Amniotic epithelial cell (primary cell): Measurements from ENCODE around the gene ATXN7L3B.

Experiments used
- DNase-seq: peaks from one replicate; pipeline ENCODE4 v3.0.0-alpha.2; 2010; ENCODE audit warnings: low read depth

The ATXN7L3B gene

DNA sequence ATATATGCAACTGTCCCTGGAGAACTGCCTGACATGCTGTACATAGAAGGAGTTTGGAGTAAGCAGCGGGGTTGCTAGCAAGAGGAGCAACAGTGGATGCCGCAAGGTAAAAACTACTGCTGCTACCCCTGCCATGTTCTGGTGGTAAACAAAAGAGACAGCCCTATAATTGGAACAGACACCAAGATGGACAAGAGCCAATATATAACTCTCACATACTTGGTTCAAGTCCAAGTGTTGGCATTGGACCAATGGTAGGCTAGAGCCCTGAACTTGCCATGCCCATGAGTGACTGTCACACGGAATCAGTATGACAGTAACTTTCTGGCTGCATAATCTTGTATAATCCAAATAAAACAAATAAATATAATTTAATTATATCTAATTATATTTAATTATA, 13.7 kb downstream of the ATXN7L3B start:
- DNase-seq = no peak

DNA sequence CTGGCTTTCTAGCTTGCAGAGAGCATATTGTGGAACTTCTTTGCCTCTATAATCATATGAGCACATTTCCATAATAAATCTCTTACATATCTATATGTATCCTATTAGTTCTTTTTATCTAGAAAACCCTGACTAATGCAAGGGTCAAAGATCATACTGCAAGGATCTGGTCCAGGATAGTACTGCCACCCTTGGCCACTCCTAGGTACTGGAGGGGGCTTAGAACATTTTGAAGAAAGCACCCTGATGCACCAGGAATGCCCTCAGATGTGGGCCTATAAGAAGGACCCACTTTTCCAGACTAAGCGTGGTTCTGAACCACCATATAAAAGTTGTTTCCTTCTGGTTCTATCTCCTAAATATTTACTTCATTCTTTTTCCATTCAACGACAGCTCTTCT, 14.6 kb downstream of the ATXN7L3B start:
- no peak for DNase-seq

DNA sequence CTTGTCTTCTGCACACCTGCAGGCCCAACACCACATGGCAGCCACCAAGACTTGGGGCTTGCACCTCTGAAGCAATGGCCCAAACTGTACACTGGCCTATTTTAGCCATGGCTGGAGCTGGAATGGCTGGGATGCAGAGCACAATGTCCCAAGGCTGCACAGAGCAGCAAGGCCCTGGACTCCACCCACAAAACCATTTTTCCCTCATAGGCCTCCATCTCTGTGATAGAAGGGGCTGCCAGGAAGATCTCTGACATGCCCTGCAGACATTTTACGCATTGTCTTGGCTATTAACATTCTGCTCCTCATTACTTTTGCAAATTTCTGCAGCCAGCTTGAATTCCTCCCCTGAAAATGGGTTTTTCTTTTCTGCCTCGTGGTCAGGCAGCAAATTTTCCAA, 22.1 kb downstream of the ATXN7L3B start:
- DNase-seq = no peak

DNA sequence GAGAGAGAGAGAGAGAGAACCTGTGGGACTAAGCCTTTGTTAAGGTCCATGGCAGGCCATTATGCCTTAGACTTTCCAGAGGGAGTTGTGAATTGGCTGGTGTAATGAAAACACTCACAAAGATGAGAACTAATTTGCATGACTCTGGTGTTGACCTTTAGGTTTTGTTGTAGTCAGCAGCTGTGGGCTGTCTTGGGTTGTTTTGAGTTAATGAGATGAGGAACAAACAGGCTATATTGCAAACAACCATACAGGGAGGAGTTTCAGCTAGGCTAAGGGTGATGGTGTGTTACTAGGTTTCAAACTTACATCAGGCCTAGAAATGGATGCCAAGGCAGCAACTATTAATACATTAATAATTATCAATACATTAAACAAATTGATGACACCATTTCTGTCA, 26.3 kb downstream of the ATXN7L3B start:
- DNase-seq = no peak

DNA sequence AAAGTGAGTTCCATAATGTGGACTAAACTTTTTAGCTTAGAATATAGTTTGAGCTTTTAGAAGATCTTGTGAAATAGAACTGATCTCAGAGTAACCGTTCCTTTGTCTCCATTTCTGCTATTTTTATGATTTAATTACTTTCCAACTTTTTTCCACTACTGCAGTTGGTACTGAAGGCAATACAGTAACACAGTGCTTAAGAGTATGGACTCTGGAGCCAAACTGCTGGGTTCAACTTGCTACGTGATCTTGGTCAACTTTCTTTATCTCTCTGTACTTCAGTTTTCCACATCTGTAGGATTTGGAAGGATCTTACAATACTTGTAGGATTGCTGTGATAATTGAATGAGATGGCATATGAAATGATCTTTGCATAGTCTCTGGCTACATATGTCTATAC, 40.9 kb downstream of the ATXN7L3B start:
- no peak for DNase-seq

DNA sequence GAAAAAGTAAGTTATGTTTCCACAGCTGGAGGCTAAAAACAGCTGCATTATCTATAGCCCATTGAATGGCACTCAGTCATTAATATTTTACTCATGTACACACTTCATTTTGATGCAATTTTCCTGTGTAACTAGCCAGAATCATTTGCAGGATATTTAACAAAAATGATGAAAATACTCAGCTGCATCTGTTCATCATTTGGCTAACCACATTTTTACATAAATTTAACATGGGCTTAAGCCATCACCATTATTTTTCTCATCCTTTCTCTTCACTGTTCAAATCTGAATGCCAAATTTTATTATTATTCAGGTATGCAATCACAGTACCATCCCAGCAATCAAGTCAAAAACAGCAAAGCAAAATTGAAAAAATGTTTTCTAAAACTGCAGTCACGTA, 41.8 kb downstream of the ATXN7L3B start:
- DNase-seq = no peak

DNA sequence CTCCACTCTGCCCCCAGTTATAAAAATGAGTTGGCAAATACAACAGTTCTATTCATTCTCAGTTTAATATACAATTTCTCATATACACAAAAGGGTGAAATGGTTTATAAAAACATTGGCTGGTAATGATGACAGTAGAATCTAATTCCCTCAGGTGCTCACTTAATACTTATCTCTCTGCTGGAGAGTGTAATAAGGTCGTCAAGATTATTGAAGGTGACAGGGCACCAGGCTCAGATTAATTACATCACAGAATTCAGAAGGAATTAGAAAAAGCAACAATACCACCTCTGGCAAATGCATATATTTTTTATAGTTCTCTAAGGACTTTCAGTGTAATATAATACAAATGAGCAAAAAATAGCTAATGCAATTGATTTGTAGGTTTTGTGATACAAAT, 42.3 kb downstream of the ATXN7L3B start:
- no peak for DNase-seq

DNA sequence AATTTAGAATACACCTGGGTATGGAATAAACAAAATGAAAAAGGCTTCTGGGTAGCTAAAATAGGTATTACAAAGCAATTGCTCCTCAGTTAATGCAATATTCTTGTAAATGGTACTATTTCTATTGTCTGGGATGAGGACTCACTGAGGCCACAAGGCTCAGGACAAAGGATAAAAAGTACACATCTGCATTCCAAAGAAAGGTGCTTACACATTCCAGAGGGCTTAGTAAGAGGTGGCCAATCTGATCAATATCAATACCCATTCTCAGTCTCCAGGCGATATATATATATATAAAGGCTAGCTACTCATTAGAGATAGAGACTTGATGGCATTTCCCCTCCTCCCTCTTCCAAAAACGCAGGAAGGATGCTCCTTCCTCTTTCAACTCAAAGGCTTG, 43.8 kb downstream of the ATXN7L3B start:
- DNase-seq = no peak

DNA sequence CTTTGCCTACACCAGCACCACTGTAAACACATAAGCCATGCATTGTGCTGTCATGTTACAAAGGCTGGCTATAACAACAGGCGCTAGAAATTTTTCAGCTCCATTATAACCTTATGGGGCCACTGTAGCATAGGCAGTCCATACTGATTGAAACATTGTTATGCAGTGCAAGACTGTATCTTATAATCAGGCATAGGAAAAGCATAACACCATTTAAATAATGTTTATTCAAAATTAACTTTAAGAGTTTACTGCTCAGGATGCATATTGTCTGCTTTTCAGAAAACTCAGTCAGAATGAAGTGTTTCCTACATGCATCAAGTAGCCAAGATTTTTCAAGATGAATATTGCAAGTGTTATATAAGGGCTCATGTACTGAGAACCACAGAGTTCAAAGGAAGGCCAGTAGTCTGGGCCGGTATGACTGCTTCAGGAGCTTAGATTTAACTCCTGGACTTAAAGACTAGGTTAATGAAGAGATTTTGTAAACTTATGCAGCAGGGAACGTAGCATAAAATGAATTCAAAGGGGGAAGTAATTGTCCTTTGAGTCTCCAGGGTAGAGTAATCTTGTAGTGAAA, 46.9 kb downstream of the ATXN7L3B start:
- DNase-seq = no peak

DNA sequence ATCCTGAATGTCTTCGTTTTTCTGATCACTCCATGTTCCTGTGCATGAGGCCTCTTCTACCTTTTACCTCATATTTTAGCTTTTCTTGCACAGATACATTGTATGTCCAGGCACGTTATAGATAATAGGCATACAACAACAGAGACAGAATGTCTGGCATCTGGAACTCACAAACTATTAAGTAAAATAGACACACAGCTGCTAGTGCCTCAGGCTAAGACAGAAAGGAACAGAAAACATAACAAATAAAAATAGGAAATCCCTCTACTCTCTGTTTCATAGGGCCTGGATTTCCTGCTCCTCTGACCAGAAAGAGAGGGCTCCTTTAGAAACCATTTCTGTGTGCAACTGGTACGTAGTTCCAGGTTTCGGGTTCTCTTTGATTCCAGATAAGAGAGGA, 48.6 kb downstream of the ATXN7L3B start:
- no peak for DNase-seq
